ENCODE data around the gene DDX21.
"Not testable (repeated sequence)": the region's sequence is repeated elsewhere in the genome, so short reads cannot be mapped to it uniquely, and the experiment has no call there.

DNA sequence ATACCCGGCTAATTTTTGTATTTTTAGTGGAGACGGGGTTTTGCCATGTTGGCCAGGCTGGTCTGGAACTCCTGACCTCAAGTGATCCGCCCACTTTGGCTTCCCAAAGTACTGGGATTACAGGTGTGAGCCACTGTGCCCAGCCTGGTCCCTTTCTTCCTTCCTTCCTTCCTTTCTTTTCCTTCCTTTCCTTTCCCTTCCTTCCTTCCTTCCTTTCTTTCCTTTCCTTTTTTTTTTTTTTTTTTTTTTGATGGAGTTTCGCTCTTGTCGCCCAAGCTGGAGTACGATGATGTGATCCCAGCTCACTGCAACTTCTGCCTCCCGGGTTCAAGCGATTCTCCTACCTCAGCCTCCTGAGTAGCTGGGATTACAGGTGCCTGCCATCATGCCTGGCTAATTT, 26.1 kb upstream of the DDX21 start:
- TF ChIP-seq, protein P1, sequence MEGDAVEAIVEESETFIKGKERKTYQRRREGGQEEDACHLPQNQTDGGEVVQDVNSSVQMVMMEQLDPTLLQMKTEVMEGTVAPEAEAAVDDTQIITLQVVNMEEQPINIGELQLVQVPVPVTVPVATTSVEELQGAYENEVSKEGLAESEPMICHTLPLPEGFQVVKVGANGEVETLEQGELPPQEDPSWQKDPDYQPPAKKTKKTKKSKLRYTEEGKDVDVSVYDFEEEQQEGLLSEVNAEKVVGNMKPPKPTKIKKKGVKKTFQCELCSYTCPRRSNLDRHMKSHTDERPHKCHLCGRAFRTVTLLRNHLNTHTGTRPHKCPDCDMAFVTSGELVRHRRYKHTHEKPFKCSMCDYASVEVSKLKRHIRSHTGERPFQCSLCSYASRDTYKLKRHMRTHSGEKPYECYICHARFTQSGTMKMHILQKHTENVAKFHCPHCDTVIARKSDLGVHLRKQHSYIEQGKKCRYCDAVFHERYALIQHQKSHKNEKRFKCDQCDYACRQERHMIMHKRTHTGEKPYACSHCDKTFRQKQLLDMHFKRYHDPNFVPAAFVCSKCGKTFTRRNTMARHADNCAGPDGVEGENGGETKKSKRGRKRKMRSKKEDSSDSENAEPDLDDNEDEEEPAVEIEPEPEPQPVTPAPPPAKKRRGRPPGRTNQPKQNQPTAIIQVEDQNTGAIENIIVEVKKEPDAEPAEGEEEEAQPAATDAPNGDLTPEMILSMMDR (IDR thresholded peaks at IDR 0.05), result not testable (repeated sequence)
- not testable (repeated sequence) for TF ChIP-seq EP300, POLR2AphosphoS5, POLR2A (IDR thresholded peaks at IDR 0.05)
